Measurements from ENCODE around the gene KIN. TPM values are rescaled to one million over a fixed set of nuclear protein-coding genes. Genes with fewer than 3 reads are reported as not detected.

Gene KIN
- total and polyA plus RNA-seq, 3 donors from 2014 or later = 8.3 to 10.6 (median 9.1) TPM

- Histone ChIP-seq H3K36me3 (ENCODE audit: low read depth, missing control alignments) (no peaks in the 10 kb centered on the region), H3K27me3 (no peaks in the 10 kb centered on the region), H3K4me1 (no peaks in the 10 kb centered on the region), H3K27ac (no peak overlapping the region), H3K4me3 (no peak overlapping the region), H3K9me3 (no peaks in the 10 kb centered on the region)
- intact Hi-C loops (cut with DNase I; ENCODE audit: low total_unique reads) = no loop called here
- TF ChIP-seq CTCF (IDR thresholded peaks at IDR 0.05) (no peak), POLR2A (IDR thresholded peaks at IDR 0.05) (no peak)
- WGBS, 2 donors = 92 to 96% methylated on average over 9 to 10 of the region's 10 CpGs
- DNase-seq = no peak
Measured at GRCh38 chr10:7767209-7767608, 20.6 kb downstream of the KIN start.

GRCh38 chr10:7766241-7766640 is 21.6 kb downstream of the KIN start:
- Histone ChIP-seq H3K4me1 (no peaks in the 10 kb centered on the region), H3K4me3 (no peak overlapping the region), H3K27ac (no peak overlapping the region), H3K36me3 (ENCODE audit: low read depth, missing control alignments) (no peaks in the 10 kb centered on the region), H3K27me3 (no peaks in the 10 kb centered on the region), H3K9me3 (no peaks in the 10 kb centered on the region)
- 81 to 86% methylated on average over 3 of the region's 3 CpGs for WGBS, 2 donors
- no peak for DNase-seq
- intact Hi-C loops (cut with DNase I; ENCODE audit: low total_unique reads) = no loop called here
- TF ChIP-seq CTCF (IDR thresholded peaks at IDR 0.05) (no peak), POLR2A (IDR thresholded peaks at IDR 0.05) (no peak)

GRCh38 chr10:7763929-7764328 is 23.9 kb downstream of the KIN start:
- Histone ChIP-seq H3K9me3 (no peaks in the 10 kb centered on the region), H3K27me3 (no peaks in the 10 kb centered on the region), H3K4me1 (no peaks in the 10 kb centered on the region), H3K4me3 (no peak overlapping the region), H3K36me3 (ENCODE audit: low read depth, missing control alignments) (no peaks in the 10 kb centered on the region), H3K27ac (no peak overlapping the region)
- 82 to 87% methylated on average over 5 of the region's 5 CpGs for WGBS, 2 donors
- TF ChIP-seq CTCF (IDR thresholded peaks at IDR 0.05) (no peak), POLR2A (IDR thresholded peaks at IDR 0.05) (no peak)
- DNase-seq = no peak
- intact Hi-C loops (cut with DNase I; ENCODE audit: low total_unique reads) = no loop called here

GRCh38 chr10:7756360-7756992 is 31.3 kb downstream of the KIN start:
- Histone ChIP-seq H3K9me3 (no peaks in the 10 kb centered on the region), H3K27me3 (no peaks in the 10 kb centered on the region), H3K4me1 (no peaks in the 10 kb centered on the region), H3K4me3 (no peak overlapping the region), H3K27ac (no peak overlapping the region), H3K36me3 (ENCODE audit: low read depth, missing control alignments) (no peaks in the 10 kb centered on the region)
- intact Hi-C loops (cut with DNase I; ENCODE audit: low total_unique reads) = no loop called here
- TF ChIP-seq CTCF (IDR thresholded peaks at IDR 0.05) (peak in 1 of 3 experiments; percentile 28), POLR2A (IDR thresholded peaks at IDR 0.05) (no peak)
- 76 to 79% methylated on average over 7 of the region's 7 CpGs for WGBS, 2 donors
- DNase-seq = peak; percentile 67

- DNase-seq = no peak
- intact Hi-C loops (cut with DNase I; ENCODE audit: low total_unique reads) = no loop called here
- H3K36me3 ChIP-seq (ENCODE audit: low read depth, missing control alignments) = no peaks in the 10 kb centered on the region
- TF ChIP-seq CTCF (IDR thresholded peaks at IDR 0.05) (no peak), POLR2A (IDR thresholded peaks at IDR 0.05) (no peak)
- no peaks in the 10 kb centered on the region for H3K9me3 ChIP-seq
- 95 to 99% methylated on average over 3 of the region's 3 CpGs for WGBS, 2 donors
- no peaks in the 10 kb centered on the region for H3K27me3 ChIP-seq
- no peaks in the 10 kb centered on the region for H3K4me1 ChIP-seq
- no peak overlapping the region for H3K4me3 ChIP-seq
- H3K27ac ChIP-seq = no peak overlapping the region
Measured at GRCh38 chr10:7755103-7755502, 32.7 kb downstream of the KIN start.

Measured in testis (tissue), 3 donors.